PC-3 (cell line): ENCODE results near the gene DERL3.

Experiments
- EZH2 ChIP-seq: fragments of 300-600 bp; sonication (generic); IDR thresholded peaks from one replicate; pipeline ENCODE4 v1.6.1; 2017; ENCODE audit warnings: antibody characterized with exemption, mild to moderate bottlenecking, low read length; ENCODE audit not compliant: unreplicated experiment
- TF ChIP-seq, protein P1 (sequence below): fragments of 300-600 bp; sonication (generic); conservative IDR thresholded peaks from 2 replicates; pipeline ENCODE4 v1.5.1; 2017; ENCODE audit warnings: antibody characterized with exemption, low read depth, mild to moderate bottlenecking, low read length

DNA sequence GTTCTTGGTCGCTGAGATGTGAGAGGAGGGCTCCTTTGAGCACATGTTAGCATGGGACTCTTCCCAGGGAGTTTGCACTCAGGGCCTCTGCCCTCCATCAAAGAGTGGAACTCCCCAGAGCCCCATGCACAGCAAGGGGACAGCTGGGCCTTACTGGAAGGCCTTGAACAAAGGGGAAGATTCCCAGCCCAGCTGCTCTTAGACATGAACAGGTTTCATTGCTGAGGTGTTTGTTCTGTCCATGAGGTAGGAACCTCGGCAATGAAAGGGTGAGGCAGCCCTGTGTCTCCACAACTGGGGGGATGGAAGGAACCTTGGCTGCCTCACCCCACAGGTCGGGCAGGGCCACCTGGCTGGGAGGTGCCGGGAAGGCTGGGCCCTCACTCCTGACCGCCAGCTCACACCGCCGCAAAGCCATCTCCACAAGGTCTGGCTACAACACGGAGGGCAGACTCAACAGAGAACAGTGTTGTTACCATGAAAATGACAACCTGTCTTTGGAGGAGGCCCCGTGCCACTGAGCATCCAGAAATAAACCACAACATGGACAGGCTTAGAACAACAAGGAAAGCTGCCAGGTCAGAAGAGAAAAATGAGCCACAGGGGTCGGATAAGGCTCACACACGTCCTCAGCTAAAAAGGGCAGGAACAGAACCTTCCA lies 3.2 kb downstream of the DERL3 start:
- TF ChIP-seq, protein P1, sequence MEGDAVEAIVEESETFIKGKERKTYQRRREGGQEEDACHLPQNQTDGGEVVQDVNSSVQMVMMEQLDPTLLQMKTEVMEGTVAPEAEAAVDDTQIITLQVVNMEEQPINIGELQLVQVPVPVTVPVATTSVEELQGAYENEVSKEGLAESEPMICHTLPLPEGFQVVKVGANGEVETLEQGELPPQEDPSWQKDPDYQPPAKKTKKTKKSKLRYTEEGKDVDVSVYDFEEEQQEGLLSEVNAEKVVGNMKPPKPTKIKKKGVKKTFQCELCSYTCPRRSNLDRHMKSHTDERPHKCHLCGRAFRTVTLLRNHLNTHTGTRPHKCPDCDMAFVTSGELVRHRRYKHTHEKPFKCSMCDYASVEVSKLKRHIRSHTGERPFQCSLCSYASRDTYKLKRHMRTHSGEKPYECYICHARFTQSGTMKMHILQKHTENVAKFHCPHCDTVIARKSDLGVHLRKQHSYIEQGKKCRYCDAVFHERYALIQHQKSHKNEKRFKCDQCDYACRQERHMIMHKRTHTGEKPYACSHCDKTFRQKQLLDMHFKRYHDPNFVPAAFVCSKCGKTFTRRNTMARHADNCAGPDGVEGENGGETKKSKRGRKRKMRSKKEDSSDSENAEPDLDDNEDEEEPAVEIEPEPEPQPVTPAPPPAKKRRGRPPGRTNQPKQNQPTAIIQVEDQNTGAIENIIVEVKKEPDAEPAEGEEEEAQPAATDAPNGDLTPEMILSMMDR: no peak
- no peak for TF ChIP-seq EZH2
